Hepatic stellate cell (primary cell): ENCODE results near the gene WDFY4.

Experiments
- DNase-seq: peaks from one replicate; pipeline ENCODE4 v3.0.0; 2011; ENCODE audit warnings: low spot score

The WDFY4 gene

DNA sequence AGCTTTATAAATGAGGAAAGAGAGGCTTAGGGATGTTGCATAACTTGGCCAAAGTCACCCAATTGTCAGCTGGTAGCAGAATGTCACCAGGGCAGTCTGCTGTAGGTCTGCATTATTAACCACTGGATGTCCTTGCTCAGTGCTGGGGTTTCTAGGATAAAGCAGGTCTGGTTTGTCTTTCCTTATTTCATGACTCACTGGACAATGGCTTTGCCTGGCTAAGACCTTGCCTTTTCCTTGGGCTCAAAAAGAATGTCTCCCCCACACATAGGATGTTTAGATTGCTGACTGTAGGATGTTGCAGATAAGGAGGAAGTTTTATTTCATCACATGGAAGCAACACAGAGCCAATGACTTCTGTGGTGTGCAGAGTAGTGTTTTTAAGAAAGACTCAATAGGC is 29.4 kb downstream of the WDFY4 start:
- no peak for DNase-seq

DNA sequence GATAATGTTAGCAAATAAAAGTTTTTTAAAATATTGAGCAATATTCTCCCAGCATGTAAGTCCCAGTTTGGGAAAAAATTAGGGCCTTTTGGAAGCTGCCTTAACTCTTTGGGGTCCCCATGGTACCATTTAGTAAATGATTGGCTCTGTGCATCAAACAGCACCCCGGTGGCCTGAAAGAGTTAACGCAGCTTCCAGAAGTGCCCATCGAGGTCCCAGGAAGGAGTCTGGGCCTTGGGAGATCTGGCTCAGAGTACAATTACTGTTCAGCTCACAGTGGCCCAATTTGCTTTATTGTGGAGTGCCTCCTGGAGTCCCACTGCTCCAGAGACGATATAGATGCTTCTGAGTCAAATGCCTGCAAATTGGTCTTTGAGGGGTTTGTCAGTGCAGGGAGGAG is 31.7 kb downstream of the WDFY4 start:
- no peak for DNase-seq

DNA sequence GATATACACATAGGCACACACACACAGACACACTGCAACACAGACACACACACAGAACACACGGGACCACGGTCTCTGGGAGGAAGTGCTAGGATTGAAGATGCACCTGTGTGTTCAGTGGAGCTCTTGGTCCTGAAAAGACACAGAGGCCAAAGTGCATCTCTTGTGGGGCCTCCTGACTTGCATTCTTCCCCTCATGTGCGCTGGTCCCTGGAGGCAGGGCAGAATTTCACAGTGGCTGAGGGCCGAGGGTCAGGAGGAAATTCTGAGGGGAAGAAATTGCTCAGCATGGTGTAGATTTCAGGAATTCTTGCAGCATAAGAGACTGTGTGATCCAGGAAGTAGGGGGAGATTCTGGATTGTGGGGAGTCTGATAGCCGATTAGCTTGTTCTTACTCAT is 35.9 kb downstream of the WDFY4 start:
- no peak for DNase-seq

DNA sequence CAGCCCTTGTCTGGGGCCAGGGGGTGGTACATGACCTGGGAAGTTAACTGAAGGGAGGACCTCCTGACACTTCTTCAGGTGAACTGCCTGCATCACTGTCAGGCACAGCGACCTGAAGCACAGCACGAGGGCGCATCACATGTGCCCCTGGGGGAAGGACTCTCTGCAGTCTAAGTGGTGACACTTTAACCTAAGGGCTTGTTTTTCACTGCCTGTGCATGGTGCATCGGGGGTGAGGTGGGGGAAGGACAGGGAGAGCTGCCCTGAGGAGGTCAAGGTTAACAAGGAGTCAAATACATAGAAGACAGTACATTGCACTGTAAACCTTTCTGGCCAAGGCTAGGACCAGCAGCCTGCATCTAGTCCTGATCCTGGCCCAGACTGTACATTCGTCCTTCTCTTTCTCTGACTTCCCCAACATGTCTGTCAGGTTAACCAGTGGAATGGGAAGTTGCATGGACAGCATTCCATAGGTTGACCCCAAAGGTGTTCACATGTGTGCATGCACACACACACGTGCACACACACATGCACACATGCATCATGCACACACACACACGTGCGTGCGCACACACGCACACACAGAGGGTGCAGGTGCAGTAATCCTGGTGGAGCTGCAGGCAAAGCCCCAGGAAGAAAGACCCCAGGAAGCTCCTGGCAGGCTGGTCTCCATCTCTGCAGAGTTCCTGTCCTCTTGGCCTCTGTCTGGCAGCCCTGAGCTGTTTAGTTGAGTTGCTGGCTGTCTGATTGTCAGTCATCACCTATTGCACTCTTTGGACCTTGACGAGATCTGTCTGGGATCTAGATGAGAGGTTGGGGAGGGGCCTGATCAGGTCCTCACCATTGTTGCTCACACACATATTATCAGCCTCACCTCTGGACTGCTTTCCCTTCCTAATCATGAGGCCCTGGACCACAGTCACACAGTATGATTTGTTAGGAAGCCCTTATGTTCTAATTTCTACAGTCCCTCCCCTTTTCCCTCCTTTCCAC is 37.8 kb downstream of the WDFY4 start:
- DNase-seq = no peak

DNA sequence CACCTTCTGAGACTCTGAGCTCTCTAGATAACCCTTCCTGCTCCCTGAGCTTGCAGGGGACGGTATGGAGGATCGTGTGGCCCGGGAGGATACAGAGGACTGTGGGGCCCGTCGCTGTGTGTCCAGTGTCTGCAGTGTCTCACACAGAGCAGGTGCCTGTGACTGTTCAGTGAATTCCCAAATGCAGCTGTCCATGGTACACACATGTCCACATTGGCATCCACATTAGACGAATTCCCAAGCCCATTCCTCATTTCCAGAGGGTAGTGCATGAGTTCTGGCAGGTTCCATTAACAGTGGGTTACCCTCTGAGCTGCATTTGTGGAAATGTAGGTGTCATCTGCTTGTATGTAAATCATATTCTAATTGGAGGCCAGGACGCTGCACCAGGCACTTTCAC is 39.5 kb downstream of the WDFY4 start:
- no peak for DNase-seq

DNA sequence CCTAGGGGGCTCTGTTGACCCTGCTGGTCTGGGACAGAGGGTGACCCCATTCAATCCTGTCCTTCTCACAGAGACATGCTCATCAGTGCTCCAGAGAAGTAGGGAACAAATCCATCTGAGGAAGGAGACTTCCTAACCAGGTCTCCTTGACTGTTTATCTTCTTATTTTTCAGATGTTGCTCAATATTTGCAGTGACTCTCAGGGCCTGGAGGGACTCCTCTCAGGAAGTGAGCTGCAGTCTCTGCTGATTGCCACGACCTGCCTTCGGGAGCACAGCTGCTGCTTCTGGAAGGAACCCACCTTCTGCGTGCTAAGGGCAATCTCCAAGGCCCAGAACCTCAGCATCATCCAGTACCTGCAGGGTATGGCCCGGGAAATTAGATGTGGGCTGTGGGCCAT is 41.0 kb downstream of the WDFY4 start:
- DNase-seq = no peak

DNA sequence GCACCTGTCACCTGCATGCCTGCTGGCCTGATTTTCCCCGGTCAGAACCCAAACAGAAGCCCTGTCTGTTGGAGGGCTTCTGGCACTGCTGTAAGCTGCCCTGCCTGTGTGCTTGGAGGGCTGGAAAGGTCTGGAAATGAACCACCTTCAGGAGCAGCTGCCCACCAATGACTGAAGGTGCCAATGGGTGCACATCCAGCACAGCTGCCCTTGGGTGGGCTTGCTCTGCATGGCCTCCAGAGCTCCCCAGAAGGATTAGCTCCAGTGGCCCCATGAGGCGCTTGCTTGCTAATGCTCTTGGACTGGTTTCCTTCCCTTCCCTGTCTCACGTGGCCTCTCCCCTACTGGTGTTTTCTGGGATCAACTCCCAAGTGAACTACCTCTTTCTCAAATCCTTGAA is 43.2 kb downstream of the WDFY4 start:
- no peak for DNase-seq

DNA sequence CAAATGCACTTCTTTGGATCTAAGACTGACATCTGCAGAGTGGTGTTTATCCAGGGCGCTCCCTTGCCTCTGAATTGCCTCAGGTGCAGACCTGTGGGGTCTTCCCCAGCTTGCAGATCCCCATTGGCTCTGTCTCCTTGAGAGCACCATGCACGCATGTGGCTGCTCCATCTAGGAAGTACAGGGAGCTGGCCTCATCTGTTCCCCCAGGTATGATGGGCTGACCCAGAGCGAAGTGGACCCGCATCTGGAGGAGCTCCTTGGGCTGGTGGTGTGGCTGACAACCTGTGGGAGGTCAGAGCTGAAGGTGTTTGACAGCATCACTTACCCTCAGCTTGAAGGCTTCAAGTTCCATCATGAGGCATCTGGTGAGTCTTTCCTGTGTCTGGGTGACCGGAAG is 44.5 kb downstream of the WDFY4 start:
- DNase-seq = no peak

DNA sequence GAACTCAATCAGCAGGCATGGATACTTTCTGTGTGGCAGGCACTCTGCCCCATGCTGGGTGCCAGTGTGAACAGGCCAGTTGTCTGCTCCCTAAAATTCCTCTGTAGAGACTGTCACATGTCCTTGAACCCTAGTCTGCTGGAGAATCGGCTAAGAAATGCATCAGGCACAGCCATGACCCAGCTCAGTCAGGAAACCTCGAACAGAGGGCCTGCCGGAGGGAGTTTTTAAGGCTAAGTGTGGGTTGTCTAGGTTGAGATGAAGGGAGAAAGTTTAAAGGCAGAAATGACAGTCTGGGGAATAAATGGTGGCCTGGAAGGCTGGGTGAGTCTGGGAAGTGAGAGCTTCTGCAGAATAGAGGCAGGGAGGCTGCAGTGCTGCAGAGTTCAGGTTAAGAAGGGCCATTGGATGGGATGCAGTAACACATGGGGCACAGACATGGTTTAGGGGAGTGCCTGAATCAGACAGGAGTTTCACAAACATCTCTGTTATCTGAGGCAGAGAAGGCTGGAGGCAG is 45.3 kb downstream of the WDFY4 start:
- DNase-seq = no peak

DNA sequence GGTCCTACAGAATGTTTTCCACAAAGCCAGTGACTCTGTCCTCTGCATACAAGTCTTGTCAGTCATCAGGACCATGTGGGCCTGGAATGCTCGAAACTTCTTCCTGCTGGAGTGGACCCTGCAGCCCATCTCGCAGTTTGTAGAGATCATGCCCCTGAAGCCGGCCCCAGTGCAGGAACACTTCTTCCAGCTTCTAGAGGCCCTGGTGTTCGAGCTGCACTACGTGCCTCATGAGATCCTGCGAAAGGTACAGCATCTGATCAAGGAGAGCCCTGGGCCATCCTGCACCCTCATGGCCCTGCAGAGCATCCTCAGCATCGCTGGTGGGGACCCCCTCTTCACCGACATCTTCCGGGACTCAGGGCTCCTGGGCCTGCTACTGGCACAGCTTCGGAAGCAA is 46.5 kb downstream of the WDFY4 start:
- DNase-seq = no peak

DNA sequence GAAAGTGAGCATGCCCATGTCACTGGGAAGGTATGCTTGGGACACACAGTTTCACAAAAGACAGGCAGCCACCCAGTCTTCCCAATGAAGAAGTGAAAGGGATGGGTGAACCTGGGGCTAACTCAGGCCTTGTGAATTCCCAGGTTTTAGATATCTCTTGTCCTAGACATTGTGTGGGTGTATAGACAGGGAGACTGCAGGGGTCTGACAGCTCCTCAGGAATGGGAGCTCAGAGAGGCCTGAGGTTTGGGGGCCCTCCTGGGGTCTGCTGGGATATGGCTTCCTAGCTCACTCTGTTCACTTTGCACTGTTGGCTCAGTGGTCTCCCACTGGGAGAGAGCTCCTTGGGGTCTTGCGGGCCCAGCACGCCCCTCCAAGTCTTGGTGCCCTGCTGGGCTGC is 47.0 kb downstream of the WDFY4 start:
- DNase-seq = no peak

DNA sequence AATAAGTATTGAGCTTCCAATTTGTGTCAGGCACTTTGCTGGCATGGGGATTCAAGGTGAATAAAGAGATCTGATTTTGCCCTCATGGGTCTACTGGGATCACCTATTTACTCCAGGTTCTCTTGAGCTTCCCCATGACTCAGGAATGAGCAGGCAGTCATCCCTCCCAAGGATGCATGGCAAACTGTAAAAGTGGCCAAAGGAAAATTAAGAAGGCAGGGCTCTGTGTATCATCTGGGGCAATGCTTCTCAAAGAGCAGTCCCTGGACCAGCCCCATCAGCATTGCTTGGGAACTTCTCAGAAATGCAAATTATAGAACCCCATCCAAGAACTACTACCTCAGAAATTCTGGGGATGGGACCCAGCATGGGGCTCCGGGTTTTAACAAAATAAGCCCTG is 48.7 kb downstream of the WDFY4 start:
- no peak for DNase-seq

DNA sequence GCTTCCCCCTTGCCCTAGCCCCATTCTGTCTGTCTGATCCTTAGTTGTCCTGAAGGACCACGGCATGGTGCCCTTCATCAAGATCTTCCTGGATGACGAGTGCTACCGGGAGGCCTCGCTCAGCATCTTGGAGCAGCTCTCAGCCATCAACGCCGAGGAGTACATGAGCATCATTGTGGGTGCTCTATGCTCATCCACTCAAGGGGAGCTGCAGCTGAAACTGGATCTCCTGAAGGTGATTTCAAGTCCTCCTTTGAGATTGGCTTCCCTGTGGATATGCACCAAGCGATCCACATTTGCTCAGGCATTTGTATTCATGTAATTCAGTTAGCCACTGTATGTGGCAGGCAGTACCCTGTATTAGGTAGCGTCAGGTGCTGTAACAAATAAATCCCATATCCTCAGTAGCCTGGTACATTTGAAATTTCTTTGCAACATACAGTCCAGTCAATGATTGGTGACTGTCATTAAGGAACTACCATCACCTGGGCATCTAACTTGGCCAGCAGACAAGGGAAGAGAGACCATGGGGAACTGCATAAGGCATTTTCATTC is 51.2 kb downstream of the WDFY4 start:
- no peak for DNase-seq

DNA sequence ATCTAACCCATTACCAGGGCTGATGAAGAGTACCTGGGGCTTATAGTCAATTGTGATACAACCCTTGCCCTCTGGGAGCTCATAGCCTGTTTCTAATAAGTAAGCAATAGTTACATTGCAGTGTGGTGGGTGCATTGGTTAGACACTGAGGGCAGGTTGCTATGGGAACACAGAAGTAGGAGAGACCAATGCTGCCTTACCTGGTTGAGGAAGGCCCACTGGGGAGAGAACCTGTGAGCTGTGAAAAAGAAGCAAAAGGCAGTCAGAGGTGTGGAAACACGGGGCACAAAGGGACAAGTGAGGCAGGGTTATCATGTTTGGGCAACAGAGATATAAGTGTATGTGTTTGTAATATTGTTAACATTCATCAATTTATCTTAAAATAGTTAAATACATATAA is 51.9 kb downstream of the WDFY4 start:
- DNase-seq = no peak

DNA sequence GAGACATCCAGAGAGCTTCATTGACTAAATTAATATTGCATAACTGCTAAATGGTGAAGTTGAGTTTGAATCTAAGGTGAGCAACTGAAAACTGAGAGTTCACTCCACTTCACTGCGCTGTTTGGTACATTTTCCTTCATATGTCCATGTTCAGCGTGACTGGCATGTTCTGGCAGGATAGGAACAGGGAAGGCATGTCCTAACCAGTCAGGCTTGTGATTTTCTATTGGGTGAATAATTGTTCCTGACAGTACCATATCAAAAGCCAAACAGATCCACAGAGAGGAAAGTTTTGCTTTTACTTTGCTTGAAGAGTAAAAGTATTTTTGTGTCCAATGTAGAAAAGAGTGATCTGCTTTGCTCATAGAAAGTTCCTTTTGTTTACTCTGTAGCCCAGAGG is 53.2 kb downstream of the WDFY4 start:
- no peak for DNase-seq

DNA sequence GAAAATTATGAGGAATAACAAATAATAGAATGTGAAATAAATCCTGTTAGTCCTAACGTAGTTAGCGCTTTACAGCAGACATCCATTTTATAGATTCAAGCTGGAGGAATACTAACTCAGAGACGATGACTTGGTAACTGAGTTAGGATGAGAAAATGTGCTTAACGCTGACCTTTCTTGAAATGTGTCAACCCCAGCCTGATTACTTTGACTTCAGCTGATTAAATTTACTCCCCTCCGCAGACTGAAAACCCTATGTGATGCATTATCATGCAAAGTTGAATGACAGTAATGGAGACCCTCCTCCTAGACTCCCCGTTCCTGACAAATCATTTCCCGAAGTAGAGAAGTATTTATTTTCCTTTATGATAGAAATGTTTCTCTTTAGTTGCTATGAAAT is 54.5 kb downstream of the WDFY4 start:
- no peak for DNase-seq

DNA sequence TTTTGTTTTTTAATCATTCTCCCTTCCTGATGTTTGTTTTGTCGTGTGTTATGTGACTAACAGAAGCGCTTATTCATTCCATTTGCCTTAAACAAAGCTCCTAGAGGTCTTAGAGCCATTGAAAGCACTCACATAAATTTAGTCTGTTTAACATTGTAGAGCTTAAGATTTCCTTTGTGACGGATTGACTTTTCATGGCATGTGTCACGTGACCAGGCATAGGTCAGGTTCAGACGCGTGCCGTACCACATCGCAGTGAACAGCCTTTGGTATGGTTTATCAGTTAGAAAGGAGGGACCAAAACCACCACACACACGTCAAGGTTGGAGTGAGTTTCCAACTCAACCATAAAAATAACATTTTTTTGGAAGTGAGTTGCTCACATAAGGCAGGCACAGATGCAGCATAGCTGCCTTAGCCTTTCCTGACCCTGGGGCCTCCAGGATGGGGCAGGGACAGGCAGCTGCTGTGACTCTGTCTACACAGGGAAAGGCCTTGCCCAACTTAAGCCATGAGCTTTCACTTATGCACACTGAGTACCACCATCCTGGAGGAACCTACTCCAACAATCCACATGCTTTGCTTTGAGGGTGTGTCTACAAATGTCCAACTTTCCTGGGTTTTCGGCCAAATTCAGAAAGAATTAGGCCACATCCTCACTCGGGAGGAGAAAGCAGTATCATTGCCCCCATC is 55.5 kb downstream of the WDFY4 start:
- DNase-seq = no peak

DNA sequence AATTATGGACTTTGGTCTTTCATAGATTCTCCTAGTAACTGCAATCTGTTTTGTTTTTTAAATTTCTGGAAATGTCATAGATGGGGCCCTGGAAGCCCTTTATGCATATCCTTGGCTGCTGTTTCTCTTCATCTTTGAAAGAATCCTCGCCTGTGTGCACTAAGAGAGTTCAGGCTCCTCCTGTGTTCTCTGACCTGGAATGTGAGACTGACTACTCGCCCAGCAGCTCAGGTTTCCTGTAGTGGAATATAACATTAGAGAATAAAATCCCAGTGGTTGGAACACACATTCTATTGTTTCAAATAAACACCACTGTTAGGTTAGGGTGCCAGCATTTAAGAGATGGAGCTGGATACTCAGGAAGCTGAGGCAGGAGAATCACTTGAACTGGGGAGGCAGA is 56.3 kb downstream of the WDFY4 start:
- DNase-seq = no peak

DNA sequence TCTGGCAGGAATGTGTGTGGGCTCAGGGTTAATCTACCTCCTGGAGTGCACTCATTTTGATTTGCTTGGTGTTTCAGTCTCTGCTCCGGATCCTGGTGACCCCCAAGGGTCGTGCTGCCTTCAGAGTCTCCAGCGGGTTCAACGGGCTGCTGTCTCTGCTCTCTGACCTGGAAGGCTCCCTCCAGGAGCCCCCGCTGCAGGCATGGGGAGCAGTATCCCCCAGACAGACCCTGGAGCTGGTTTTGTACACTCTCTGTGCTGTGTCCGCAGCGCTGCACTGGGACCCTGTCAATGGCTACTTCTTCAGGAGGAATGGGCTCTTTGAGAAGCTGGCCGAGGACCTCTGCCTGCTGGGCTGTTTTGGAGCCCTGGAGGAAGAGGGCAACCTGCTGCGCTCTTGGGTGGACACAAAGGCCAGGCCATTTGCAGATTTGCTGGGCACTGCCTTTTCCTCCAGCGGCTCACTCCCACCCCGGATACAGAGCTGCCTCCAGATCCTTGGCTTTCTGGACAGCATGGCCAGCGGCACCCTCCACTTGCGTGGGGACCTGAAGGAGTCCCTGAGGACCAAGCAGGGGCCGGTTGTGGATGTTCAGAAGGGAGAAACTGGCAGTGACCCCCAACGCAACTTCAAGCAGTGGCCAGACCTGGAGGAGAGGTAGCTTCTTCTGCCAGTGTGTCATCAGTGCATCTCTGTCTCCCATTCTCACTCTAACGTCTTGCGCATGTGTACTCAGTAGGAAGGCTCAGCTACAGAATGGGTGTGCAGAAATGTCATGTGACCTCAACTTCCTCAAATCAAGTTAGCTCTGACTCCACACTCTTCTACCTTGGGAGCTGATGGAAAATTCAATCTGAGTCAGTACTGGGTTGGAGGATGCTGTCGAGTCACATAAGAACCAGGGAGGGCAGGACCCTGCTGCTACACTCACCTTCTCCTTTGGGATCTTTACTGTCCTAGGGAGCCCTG is 58.5 kb downstream of the WDFY4 start:
- DNase-seq = no peak

DNA sequence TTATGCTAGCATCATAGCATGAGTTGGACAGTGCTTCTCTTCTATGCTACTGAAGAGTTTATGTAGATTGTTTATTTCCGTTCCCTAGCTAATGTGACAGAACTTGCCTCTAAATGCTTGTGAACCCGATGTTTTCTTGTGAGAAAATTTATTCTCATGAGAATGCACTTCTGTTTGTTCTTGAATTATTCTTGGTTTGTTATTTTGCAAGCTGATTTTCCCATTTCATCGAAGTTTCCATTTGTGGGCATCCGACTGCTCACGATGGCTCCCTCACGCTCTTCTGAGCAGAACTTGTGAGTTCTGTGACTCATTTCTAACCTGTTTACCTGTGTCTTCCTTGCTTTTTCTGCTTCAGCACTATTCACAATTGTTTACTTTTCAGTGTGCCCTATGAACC is 59.9 kb downstream of the WDFY4 start:
- DNase-seq = no peak

DNA sequence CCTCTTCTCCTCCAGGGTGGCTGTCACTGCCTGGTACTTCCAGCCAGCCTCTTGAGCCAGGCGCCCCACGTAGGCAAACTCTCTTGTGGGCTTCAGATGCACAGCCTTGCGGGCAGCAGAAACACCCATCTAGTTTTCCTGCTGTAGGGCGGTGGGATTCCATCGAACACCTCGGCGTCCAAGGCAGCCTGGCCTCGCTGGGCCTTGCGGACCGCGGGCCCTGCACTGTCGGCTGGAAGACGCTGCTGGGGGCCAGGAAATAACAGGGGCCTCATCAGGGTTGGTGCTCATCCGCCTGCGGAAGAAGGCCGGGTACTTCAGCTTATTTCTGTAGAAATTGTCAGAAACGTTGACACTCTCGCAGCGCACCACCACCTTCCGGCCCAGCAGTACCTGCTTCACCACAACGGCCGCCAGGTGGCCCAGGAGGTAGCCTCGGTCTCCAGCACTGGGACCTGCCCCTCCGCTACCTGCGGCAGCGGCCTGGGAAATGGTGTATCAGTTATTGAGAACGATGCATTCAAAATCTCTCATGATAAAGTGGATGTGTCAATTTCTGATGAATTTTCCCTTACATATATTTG is 61.1 kb downstream of the WDFY4 start:
- DNase-seq = no peak
